ENCODE measurements around the gene ACADVL. TPM values are rescaled to one million over a fixed set of nuclear protein-coding genes. Genes with fewer than 3 reads are reported as not detected.

Gene ACADVL
- total RNA-seq, 1 donor from 2014 or later: 1,044 TPM

- no peak for DNase-seq (ENCODE audit: low spot score)
- ATAC-seq: no peak
Measured at GRCh38 chr17:7215652-7216180, 4.0 kb upstream of the ACADVL start.

GRCh38 chr17:7216242-7217112 lies 3.3 kb upstream of the ACADVL start:
- DNase-seq (ENCODE audit: low spot score) (no peak), ATAC-seq (no peak)

GRCh38 chr17:7217113-7217987 lies 2.4 kb upstream of the ACADVL start:
- DNase-seq (ENCODE audit: low spot score) (no peak), ATAC-seq (no peak)

- ATAC-seq (no peak), DNase-seq (ENCODE audit: low spot score) (no peak)
Measured at GRCh38 chr17:7218166-7218565, 1.6 kb upstream of the ACADVL start.

- no peak for ATAC-seq
- DNase-seq (ENCODE audit: low spot score): no peak
Measured at GRCh38 chr17:7218758-7219157, 980 bp upstream of the ACADVL start.

- no peak for DNase-seq (ENCODE audit: low spot score)
Measured at GRCh38 chr17:7219229-7219811, 418 bp upstream of the ACADVL start.

GRCh38 chr17:7220593-7221277 lies 997 bp downstream of the ACADVL start:
- peak; percentile 46 for ATAC-seq
- peak; percentile 79 for DNase-seq (ENCODE audit: low spot score)

More at GRCh38 chr17:7219229-7219811, 418 bp upstream of the ACADVL start:
- no peak for ATAC-seq

- ATAC-seq (peak; percentile 5), DNase-seq (ENCODE audit: low spot score) (no peak)
Measured at GRCh38 chr17:7221278-7222092, 1.7 kb downstream of the ACADVL start.

- no peak for DNase-seq (ENCODE audit: low spot score)
- ATAC-seq: no peak
Measured at GRCh38 chr17:7222093-7222971, 2.6 kb downstream of the ACADVL start.

GRCh38 chr17:7222972-7223292 lies 3.2 kb downstream of the ACADVL start:
- DNase-seq (ENCODE audit: low spot score) (no peak), ATAC-seq (no peak)

- DNase-seq (ENCODE audit: low spot score): no peak
Measured at GRCh38 chr17:7223375-7223774, 3.6 kb downstream of the ACADVL start.

GRCh38 chr17:7224110-7224509 lies 4.4 kb downstream of the ACADVL start:
- DNase-seq (ENCODE audit: low spot score) (no peak), ATAC-seq (no peak)

More at GRCh38 chr17:7223375-7223774, 3.6 kb downstream of the ACADVL start:
- ATAC-seq: no peak

GRCh38 chr17:7224661-7225111 lies 4.9 kb downstream of the ACADVL start:
- ATAC-seq (no peak), DNase-seq (ENCODE audit: low spot score) (no peak)

GRCh38 chr17:7225711-7226331 lies 6.1 kb downstream of the ACADVL start:
- no peak for DNase-seq (ENCODE audit: low spot score)
- no peak for ATAC-seq

- no peak for DNase-seq (ENCODE audit: low spot score)
Measured at GRCh38 chr17:7226721-7227710, 7.3 kb downstream of the ACADVL start.

GRCh38 chr17:7228920-7229319 lies 9.2 kb downstream of the ACADVL start:
- ATAC-seq (no peak), DNase-seq (ENCODE audit: low spot score) (no peak)

More at GRCh38 chr17:7226721-7227710, 7.3 kb downstream of the ACADVL start:
- ATAC-seq: no peak

- no peak for ATAC-seq
- no peak for DNase-seq (ENCODE audit: low spot score)
Measured at GRCh38 chr17:7229504-7229903, 9.8 kb downstream of the ACADVL start.

Measured in left lobe of liver (tissue), 2 donors.